GM18861 (cell line): Measurements from ENCODE around the gene GNG14.
"Not testable (repeated sequence)": the region's sequence is repeated elsewhere in the genome, so short reads cannot be mapped to it uniquely, and the experiment has no call there.

Source experiments
- ATAC-seq: cut with Tn5 transposase; IDR thresholded peaks from one replicate; pipeline ENCODE4 v1.9.1; 2021; ENCODE audit not compliant: unreplicated experiment

Gene GNG14

GRCh38 chr19:12666265-12667048 lies 21.3 kb upstream of the GNG14 start, which contains the start of the genes MAN2B1 and WDR83:
Gene MAN2B1, minus strand, starts transcription at chr19:12666742. Its CDS starts 41 bp downstream, at chr19:12666701.
Gene WDR83, plus strand, starts transcription at chr19:12666807. Its CDS starts 2,984 bp downstream, at chr19:12669791.
- ATAC-seq: peak; percentile 37

- ATAC-seq: no peak
These were observed 20.0 kb upstream of the GNG14 start for GRCh38 chr19:12667731-12668302.

- no peak for ATAC-seq
These were observed 19.5 kb upstream of the GNG14 start for GRCh38 chr19:12668346-12668745.

- no peak for ATAC-seq
These were observed 18.9 kb upstream of the GNG14 start for GRCh38 chr19:12668932-12669269.

- ATAC-seq: no peak
These were observed 18.3 kb upstream of the GNG14 start for GRCh38 chr19:12669270-12670158.

- no peak for ATAC-seq
These were observed 17.5 kb upstream of the GNG14 start for GRCh38 chr19:12670159-12670928.

GRCh38 chr19:12672744-12673143 lies 15.1 kb upstream of the GNG14 start:
- ATAC-seq: no peak

- no peak for ATAC-seq
These were observed 12.4 kb upstream of the GNG14 start for GRCh38 chr19:12675399-12675798.

- ATAC-seq: no peak
These were observed 11.9 kb upstream of the GNG14 start for GRCh38 chr19:12675940-12676339.

- ATAC-seq: no peak
These were observed 11.4 kb upstream of the GNG14 start for GRCh38 chr19:12676384-12676792.

- no peak for ATAC-seq
These were observed 10.9 kb upstream of the GNG14 start for GRCh38 chr19:12676928-12677327.

GRCh38 chr19:12678039-12678438 lies 9.8 kb upstream of the GNG14 start:
- not testable (repeated sequence) for ATAC-seq

GRCh38 chr19:12680034-12680433 lies 7.8 kb upstream of the GNG14 start:
- ATAC-seq: no peak

- ATAC-seq: peak; percentile 54
These were observed 6.5 kb upstream of the GNG14 start, which contains the start of gene DHPS for GRCh38 chr19:12681074-12681987. Gene DHPS, minus strand, starts transcription at chr19:12681880. Its CDS starts 114 bp downstream, at chr19:12681766.

- no peak for ATAC-seq
These were observed 2.0 kb upstream of the GNG14 start for GRCh38 chr19:12685831-12686230.

- ATAC-seq: no peak
These were observed 1.2 kb downstream of the GNG14 start for GRCh38 chr19:12689012-12689411.

- no peak for ATAC-seq
These were observed 1.9 kb downstream of the GNG14 start for GRCh38 chr19:12689581-12690216.

GRCh38 chr19:12692960-12693359 lies 5.2 kb downstream of the GNG14 start:
- no peak for ATAC-seq

GRCh38 chr19:12694641-12695040 lies 6.8 kb downstream of the GNG14 start:
- no peak for ATAC-seq
